CD14-positive monocyte (primary cell): Measurements from ENCODE around the gene ICAM2. TPM values are rescaled to one million over a fixed set of nuclear protein-coding genes. Genes with fewer than 3 reads are reported as not detected.

Experiments
- DNase-seq, 3 donors: peaks; one replicate each; pipeline ENCODE4 v3.0.0-alpha.2; 2011 to 2022
- H2AFZ ChIP-seq: 2 replicates; pipeline ENCODE4 v1.6.0; 2012; ENCODE audit warnings: mild to moderate bottlenecking, low read depth, low read length, inconsistent platforms; ENCODE audit not compliant: insufficient read depth, poor library complexity, severe bottlenecking
- H3K27ac ChIP-seq, 2 donors: 1 replicate in 1 of 2; 2 replicates in 1 of 2; pipeline ENCODE4 v1.5.1; 2012 to 2013; ENCODE audit warnings: low read length in 2 of 2, control low read depth in 1 of 2, inconsistent platforms in 1 of 2, low read depth in 1 of 2, mild to moderate bottlenecking in 1 of 2
- H3K27me3 ChIP-seq, 2 donors: one replicate each; pipeline versions ENCODE4 v1.6.0 to v1.6.1; 2011 to 2013; ENCODE audit warnings: low read length in 2 of 2; ENCODE audit not compliant: control insufficient read depth in 2 of 2, insufficient read depth in 2 of 2
- H3K36me3 ChIP-seq, 2 donors: replicated peaks in 1 of 2; 1 replicate in 1 of 2; 2 replicates in 1 of 2; pipeline versions ENCODE4 v1.5.1 to v1.6.1; 2012 to 2013; ENCODE audit warnings: low read length in 2 of 2, control low read depth in 1 of 2, inconsistent platforms in 1 of 2, mild to moderate bottlenecking in 1 of 2; ENCODE audit not compliant: insufficient read depth in 2 of 2, control insufficient read depth in 1 of 2
- H3K4me1 ChIP-seq, 2 donors: 1 replicate in 1 of 2; 2 replicates in 1 of 2; pipeline versions ENCODE4 v1.5.1 to v1.6.1; 2012 to 2013; ENCODE audit warnings: low read length in 2 of 2, control low read depth in 1 of 2, inconsistent platforms in 1 of 2, mild to moderate bottlenecking in 1 of 2, moderate library complexity in 1 of 2; ENCODE audit not compliant: insufficient read depth in 2 of 2, control insufficient read depth in 1 of 2
- H3K4me2 ChIP-seq: replicated peaks from 2 replicates; pipeline ENCODE3; 2012; ENCODE audit warnings: low read length, moderate library complexity, mild to moderate bottlenecking; ENCODE audit not compliant: poor library complexity, severe bottlenecking; ENCODE audit errors: extremely low read depth
- H3K4me3 ChIP-seq, 3 experiments: fragments of 200-600 bp in 1 of 3; sonication (generic) in 1 of 3; replicated peaks in 1 of 3; 1 replicate in 2 of 3; 2 replicates in 1 of 3; pipeline ENCODE4 v1.5.1; 2011 to 2013; ENCODE audit warnings: low read length in 3 of 3, mild to moderate bottlenecking in 3 of 3, control low read depth in 2 of 3, low read depth in 2 of 3, inconsistent platforms in 1 of 3, moderate library complexity in 1 of 3
- H3K79me2 ChIP-seq: 2 replicates; pipeline ENCODE4 v1.6.0; 2012; ENCODE audit warnings: mild to moderate bottlenecking, control low read depth, inconsistent platforms, low read length, moderate library complexity; ENCODE audit not compliant: insufficient read depth
- H3K9ac ChIP-seq: 2 replicates; pipeline ENCODE4 v1.6.0; 2017; ENCODE audit warnings: low read length, mild to moderate bottlenecking; ENCODE audit not compliant: insufficient read depth, poor library complexity, severe bottlenecking
- H3K9me3 ChIP-seq, 2 donors: replicated peaks in 1 of 2; 1 replicate in 1 of 2; 2 replicates in 1 of 2; pipeline versions ENCODE4 v1.5.1 to v1.6.1; 2012 to 2013; ENCODE audit warnings: low read length in 2 of 2, control low read depth in 1 of 2; ENCODE audit not compliant: control insufficient read depth in 1 of 2, insufficient read depth in 1 of 2
- H4K20me1 ChIP-seq: 2 replicates; pipeline ENCODE4 v1.6.0; 2012; ENCODE audit warnings: mild to moderate bottlenecking, low read length, control low read depth, moderate library complexity; ENCODE audit not compliant: insufficient read depth
- H3K27ac Mint-ChIP-seq, 7 donors: one replicate each; pipeline ENCODE4 v1.8.0; 2020; ENCODE audit warnings: mild to moderate bottlenecking in 7 of 7, mixed read lengths in 7 of 7, moderate library complexity in 6 of 7, inconsistent platforms in 2 of 7
- H3K27me3 Mint-ChIP-seq, 3 donors: one replicate each; pipeline ENCODE4 v1.8.0; 2021 to 2022; ENCODE audit warnings: low read depth in 3 of 3, mild to moderate bottlenecking in 3 of 3, mixed read lengths in 3 of 3, moderate library complexity in 3 of 3, inconsistent platforms in 1 of 3
- H3K36me3 Mint-ChIP-seq, 2 donors: one replicate each; pipeline ENCODE4 v1.8.0; 2020; ENCODE audit warnings: mixed read lengths in 2 of 2, inconsistent platforms in 1 of 2, mild to moderate bottlenecking in 1 of 2
- H3K4me1 Mint-ChIP-seq: one replicate; pipeline ENCODE4 v1.8.0; 2020; ENCODE audit warnings: mild to moderate bottlenecking, mixed read lengths
- H3K4me3 Mint-ChIP-seq, 2 donors: one replicate each; pipeline ENCODE4 v1.8.0; 2020; ENCODE audit warnings: mild to moderate bottlenecking in 2 of 2, mixed read lengths in 2 of 2, moderate library complexity in 1 of 2
- H3K9me3 Mint-ChIP-seq, 7 donors: one replicate each; pipeline ENCODE4 v1.8.0; 2020 to 2022; ENCODE audit warnings: mixed read lengths in 7 of 7, mild to moderate bottlenecking in 6 of 7, moderate library complexity in 6 of 7, inconsistent platforms in 2 of 7
- WGBS: methylation state at CpG from one replicate; pipeline ENCODE4 v1.1.5; 2013; ENCODE audit warnings: missing lambda C conversion rate; ENCODE audit not compliant: insufficient coverage; 5-methylcytosine and 5-hydroxymethylcytosine counted together
- intact Hi-C, 2 donors: fragments of 100-400 bp; cut with micrococcal nuclease; formaldehyde crosslinking; loops; one replicate each; pipeline versions ENCODE4 v1.15.0 to v1.15.1; 2023
- polyA plus RNA-seq, 3 donors: library from polyadenylated mRNA; depleted of rRNA in 1 of 3; unstranded in 2 of 3; stranded (reverse) in 1 of 3; fragments of 300-500 nt in 2 of 3; fragments of >200 nt in 1 of 3; fragmentation: Illumina TruSeq in 2 of 3; gene quantifications; 1 replicate in 2 of 3; 2 replicates in 1 of 3; pipeline ENCODE4 v1.2.3, GENCODE V29; 2012 to 2021
- TF ChIP-seq, protein P1 (sequence below): fragments of 200-600 bp; IDR thresholded peaks from one replicate; pipeline ENCODE4 v1.8.0; 2022; ENCODE audit warnings: antibody characterized with exemption, mild to moderate bottlenecking

ICAM2 gene
- polyA plus RNA-seq, 3 donors = 111 to 186 (median 174) TPM

GRCh38 chr17:64060331-64060730 is 39.9 kb upstream of the ICAM2 start:
- WGBS = 3% methylated on average over 3 of the region's 5 CpGs
- Histone ChIP-seq H3K36me3 (peaks cover 49 to 75% of the 10 kb centered on the region in 2 donors), H3K79me2 (no peaks in the 10 kb centered on the region), H3K9ac (no peak overlapping the region), H2AFZ (no peak overlapping the region), H3K27ac (peak overlapping the region in 1 of 2 donors; percentile 71), H3K4me1 (peaks cover 50 to 54% of the 10 kb centered on the region in 2 donors), H4K20me1 (no peaks in the 10 kb centered on the region), H3K4me2 (no peak overlapping the region), H3K9me3 (no peaks in the 10 kb centered on the region), H3K27me3 (no peaks in the 10 kb centered on the region), H3K4me3 (no peak overlapping the region)
- intact Hi-C loops = loop anchor here (2.0 to 5.0 kb wide), 3 partner anchors 57 to 72 kb away; partner anchors contain the start of gene ERN1 (in 2 of the 2)
- peaks cover 0 to 2% (median 0%) of the 10 kb centered on the region in 3 donors for H3K27me3 Mint-ChIP-seq
- H3K36me3 Mint-ChIP-seq = peaks cover 81 to 87% of the 10 kb centered on the region in 2 donors
- peak in 2 of 3 donors; percentile 27 to 54 for DNase-seq
- H3K4me1 Mint-ChIP-seq = peaks cover 57% of the 10 kb centered on the region
- H3K27ac Mint-ChIP-seq = peak overlapping the region; percentile 1 to 92 (median 87)
- no peaks in the 10 kb centered on the region for H3K9me3 Mint-ChIP-seq
- peak overlapping the region in 1 of 2 donors; percentile 1 for H3K4me3 Mint-ChIP-seq
- TF ChIP-seq, protein P1, sequence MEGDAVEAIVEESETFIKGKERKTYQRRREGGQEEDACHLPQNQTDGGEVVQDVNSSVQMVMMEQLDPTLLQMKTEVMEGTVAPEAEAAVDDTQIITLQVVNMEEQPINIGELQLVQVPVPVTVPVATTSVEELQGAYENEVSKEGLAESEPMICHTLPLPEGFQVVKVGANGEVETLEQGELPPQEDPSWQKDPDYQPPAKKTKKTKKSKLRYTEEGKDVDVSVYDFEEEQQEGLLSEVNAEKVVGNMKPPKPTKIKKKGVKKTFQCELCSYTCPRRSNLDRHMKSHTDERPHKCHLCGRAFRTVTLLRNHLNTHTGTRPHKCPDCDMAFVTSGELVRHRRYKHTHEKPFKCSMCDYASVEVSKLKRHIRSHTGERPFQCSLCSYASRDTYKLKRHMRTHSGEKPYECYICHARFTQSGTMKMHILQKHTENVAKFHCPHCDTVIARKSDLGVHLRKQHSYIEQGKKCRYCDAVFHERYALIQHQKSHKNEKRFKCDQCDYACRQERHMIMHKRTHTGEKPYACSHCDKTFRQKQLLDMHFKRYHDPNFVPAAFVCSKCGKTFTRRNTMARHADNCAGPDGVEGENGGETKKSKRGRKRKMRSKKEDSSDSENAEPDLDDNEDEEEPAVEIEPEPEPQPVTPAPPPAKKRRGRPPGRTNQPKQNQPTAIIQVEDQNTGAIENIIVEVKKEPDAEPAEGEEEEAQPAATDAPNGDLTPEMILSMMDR = no peak

DNA sequence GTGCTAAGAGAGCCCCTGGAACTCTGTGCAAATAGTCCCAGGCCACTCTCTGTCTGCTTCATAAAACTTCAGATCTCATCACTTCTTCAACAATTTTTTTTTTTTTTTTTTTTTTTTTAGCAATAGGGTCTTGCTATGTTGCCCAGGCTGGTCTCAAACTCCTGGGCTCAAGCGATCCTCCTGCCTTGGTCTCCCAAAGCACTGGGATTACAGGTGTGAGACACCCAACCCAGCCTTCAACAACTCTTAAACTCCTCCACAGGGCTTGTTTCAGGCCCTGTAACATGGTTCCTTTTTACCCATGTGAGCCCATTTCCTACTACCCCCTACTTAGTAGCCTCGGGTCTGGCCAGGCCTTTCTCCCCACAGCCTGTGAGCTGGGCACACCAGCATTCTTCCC is 39.3 kb upstream of the ICAM2 start:
- no peak overlapping the region for H2AFZ ChIP-seq
- intact Hi-C loops = loop anchor here (2.0 to 5.0 kb wide), 3 partner anchors 58 to 73 kb away; partner anchors contain the start of gene ERN1 (in 2 of the 2)
- no peaks in the 10 kb centered on the region for H3K27me3 ChIP-seq
- H3K4me3 ChIP-seq = no peak overlapping the region
- H3K4me2 ChIP-seq = no peak overlapping the region
- Mint-ChIP-seq H3K4me3 (peak overlapping the region in 1 of 2 donors; percentile 1), H3K36me3 (peaks cover 82 to 87% of the 10 kb centered on the region in 2 donors), H3K4me1 (peaks cover 54% of the 10 kb centered on the region), H3K27me3 (peaks cover 0 to 2% (median 0%) of the 10 kb centered on the region in 3 donors), H3K9me3 (no peaks in the 10 kb centered on the region), H3K27ac (peak overlapping the region in 5 of 7 donors; percentile 64 to 91 (median 78))
- no peak for DNase-seq
- WGBS = 93% methylated on average over 2 of the region's 2 CpGs
- H3K9ac ChIP-seq = no peak overlapping the region
- peaks cover 49 to 75% of the 10 kb centered on the region in 2 donors for H3K36me3 ChIP-seq
- H3K9me3 ChIP-seq = no peaks in the 10 kb centered on the region
- H3K79me2 ChIP-seq = no peaks in the 10 kb centered on the region
- peak overlapping the region in 1 of 2 donors; percentile 71 for H3K27ac ChIP-seq
- TF ChIP-seq, protein P1 = no peak
- H3K4me1 ChIP-seq = peaks cover 50 to 54% of the 10 kb centered on the region in 2 donors
- no peaks in the 10 kb centered on the region for H4K20me1 ChIP-seq
